GM23338 (cell line): Measurements from ENCODE around the gene SLC25A11. TPM values are rescaled to one million over a fixed set of nuclear protein-coding genes. Genes with fewer than 3 reads are reported as not detected.

ENCODE experiments used
- ATAC-seq: fragments of 200-7000 bp; cut with Tn5 transposase; 3 replicates; pipeline ENCODE4 v1.9.1; 2020
- DNase-seq: peaks from one replicate; pipeline ENCODE4 v3.0.0-alpha.2; 2015; ENCODE audit warnings: low spot score
- H2AFZ ChIP-seq: fragments of 200-600 bp; sonication (generic); 2 replicates; pipeline ENCODE4 v1.8.0; 2016; ENCODE audit warnings: antibody characterized with exemption, mild to moderate bottlenecking, moderate library complexity
- H3F3A ChIP-seq: fragments of 200-600 bp; sonication (generic); replicated peaks from 2 replicates; pipeline ENCODE4 v1.8.0; 2017; ENCODE audit warnings: antibody characterized with exemption, mixed run types, low read depth
- H3K27ac ChIP-seq: fragments of 200-600 bp; sonication (generic); 2 replicates; pipeline ENCODE4 v1.6.1; 2016; ENCODE audit warnings: low read depth
- H3K27me3 ChIP-seq: fragments of 200-600 bp; sonication (generic); 2 replicates; pipeline ENCODE4 v1.8.0; 2016; ENCODE audit warnings: mild to moderate bottlenecking, mixed run types, moderate library complexity; ENCODE audit not compliant: insufficient read depth
- H3K36me3 ChIP-seq: fragments of 200-600 bp; sonication (generic); 2 replicates; pipeline ENCODE4 v1.8.0; 2016; ENCODE audit warnings: mild to moderate bottlenecking; ENCODE audit not compliant: insufficient read depth
- H3K4me1 ChIP-seq: fragments of 200-600 bp; sonication (generic); 2 replicates; pipeline ENCODE4 v1.8.0; 2016; ENCODE audit warnings: mild to moderate bottlenecking, moderate library complexity; ENCODE audit not compliant: insufficient read depth
- H3K4me2 ChIP-seq: fragments of 200-600 bp; sonication (generic); 2 replicates; pipeline ENCODE4 v1.7.1; 2017; ENCODE audit warnings: mixed run types
- H3K4me3 ChIP-seq: fragments of 200-600 bp; sonication (generic); 2 replicates; pipeline ENCODE4 v1.6.1; 2016; ENCODE audit warnings: mixed run types
- H3K79me2 ChIP-seq: fragments of 200-600 bp; sonication (generic); replicated peaks from 2 replicates; pipeline ENCODE4 v1.8.0; 2017; ENCODE audit warnings: mild to moderate bottlenecking; ENCODE audit not compliant: insufficient read depth
- H3K9me2 ChIP-seq: fragments of 200-600 bp; sonication (generic); 2 replicates; pipeline ENCODE4 v1.8.0; 2017; ENCODE audit not compliant: insufficient read depth
- H4K20me1 ChIP-seq: fragments of 200-600 bp; sonication (generic); replicated peaks from 2 replicates; pipeline ENCODE4 v1.8.0; 2017; ENCODE audit warnings: mild to moderate bottlenecking; ENCODE audit not compliant: insufficient read depth
- H3K27ac Mint-ChIP-seq: 2 replicates; pipeline ENCODE4 v1.8.0; 2020; ENCODE audit warnings: inconsistent platforms, mild to moderate bottlenecking, moderate library complexity, mixed read lengths
- H3K27me3 Mint-ChIP-seq: 3 replicates; pipeline ENCODE4 v1.8.0; 2022; ENCODE audit warnings: low read depth, mild to moderate bottlenecking, moderate library complexity, mixed read lengths, inconsistent platforms; ENCODE audit not compliant: insufficient read depth, poor library complexity
- H3K36me3 Mint-ChIP-seq: 3 replicates; pipeline ENCODE4 v1.8.0; 2021; ENCODE audit warnings: low read depth, mild to moderate bottlenecking, inconsistent platforms, moderate library complexity, mixed read lengths
- H3K4me1 Mint-ChIP-seq: 3 replicates; pipeline ENCODE4 v1.8.0; 2020; ENCODE audit warnings: mild to moderate bottlenecking, inconsistent platforms, mixed read lengths
- H3K4me3 Mint-ChIP-seq: 3 replicates; pipeline ENCODE4 v1.8.0; 2021; ENCODE audit warnings: moderate library complexity, mild to moderate bottlenecking, inconsistent platforms, mixed read lengths
- H3K9me3 Mint-ChIP-seq: 3 replicates; pipeline ENCODE4 v1.8.0; 2020; ENCODE audit warnings: moderate library complexity, mild to moderate bottlenecking, inconsistent platforms, mixed read lengths
- CREB1 ChIP-seq: fragments of 250-450 bp; sonication (Bioruptor Pico); IDR thresholded peaks from 2 replicates; pipeline ENCODE4 v1.5.0; 2020; ENCODE audit warnings: low read depth, mild to moderate bottlenecking, moderate library complexity
- ETS1 ChIP-seq: IDR thresholded peaks from 2 replicates; pipeline ENCODE4 v1.6.1; 2016; ENCODE audit warnings: antibody characterized with exemption
- EZH2 ChIP-seq: fragments of 200-600 bp; sonication (generic); IDR thresholded peaks from one replicate; pipeline ENCODE4 v1.8.0; 2017; ENCODE audit warnings: antibody characterized with exemption, mild to moderate bottlenecking, low read depth; ENCODE audit not compliant: unreplicated experiment
- EZH2phosphoT487 ChIP-seq: fragments of 200-600 bp; sonication (generic); IDR thresholded peaks from one replicate; pipeline ENCODE4 v1.8.1; 2018; ENCODE audit warnings: antibody characterized with exemption; ENCODE audit not compliant: unreplicated experiment
- JUNB ChIP-seq: IDR thresholded peaks from one replicate; pipeline ENCODE4 v1.6.1; 2016; ENCODE audit warnings: antibody characterized with exemption; ENCODE audit not compliant: unreplicated experiment
- NANOG ChIP-seq: IDR thresholded peaks from 2 replicates; pipeline ENCODE4 v1.6.1; 2016; ENCODE audit warnings: antibody characterized with exemption, borderline replicate concordance
- POLR2AphosphoS5 ChIP-seq: IDR thresholded peaks from 2 replicates; pipeline ENCODE4 v1.6.1; 2016; ENCODE audit warnings: antibody characterized with exemption, low read depth
- STAT1 ChIP-seq: IDR thresholded peaks from one replicate; pipeline ENCODE4 v1.6.1; 2016; ENCODE audit warnings: antibody characterized with exemption; ENCODE audit not compliant: unreplicated experiment
- ZNF114 ChIP-seq: fragments of 250-450 bp; sonication (Bioruptor Pico); IDR thresholded peaks from 2 replicates; pipeline ENCODE4 v1.5.0; 2020; ENCODE audit warnings: mild to moderate bottlenecking, moderate library complexity
- ZNF331 ChIP-seq: fragments of 250-450 bp; sonication (Bioruptor Pico); IDR thresholded peaks from 2 replicates; pipeline ENCODE4 v1.5.0; 2020; ENCODE audit warnings: low read depth, mild to moderate bottlenecking, moderate library complexity
- polyA plus RNA-seq: library from polyadenylated mRNA; unstranded; fragments of >200 nt; fragmentation: Nextera tagmentation; extraction: Ambion mirVana; gene quantifications from 2 replicates; pipeline ENCODE4 v1.2.1, GENCODE V29; 2016
- total RNA-seq: library from RNA; depleted of rRNA; stranded (reverse); fragments of >200 nt; shearing (Covaris generic); gene quantifications from 2 replicates; pipeline ENCODE4 v1.2.3, GENCODE V29; 2014
- TF ChIP-seq, protein P1 (sequence below): fragments of 250-450 bp; sonication (Bioruptor Pico); IDR thresholded peaks from 2 replicates; pipeline ENCODE4 v1.5.0; 2020; ENCODE audit warnings: mild to moderate bottlenecking, moderate library complexity
- TF ChIP-seq, protein P2 (sequence below): IDR thresholded peaks from one replicate; pipeline ENCODE4 v1.6.1; 2018; ENCODE audit warnings: antibody characterized with exemption; ENCODE audit not compliant: unreplicated experiment
- TF ChIP-seq, protein P3 (sequence below), 2 experiments: fragments of 200-600 bp in 1 of 2; sonication (generic) in 1 of 2; conservative IDR thresholded peaks; 2 replicates each; pipeline versions ENCODE4 v1.5.1 to v1.6.1; 2016 to 2017; ENCODE audit warnings: antibody characterized with exemption in 2 of 2, low read depth in 2 of 2, mild to moderate bottlenecking in 2 of 2, moderate library complexity in 1 of 2

Gene SLC25A11
- total and polyA plus RNA-seq, 2 experiments from 2014 or later, result 37.8 to 73.6 TPM

- Histone ChIP-seq H3K4me3 (no peak overlapping the region), H3K36me3 (no peaks in the 10 kb centered on the region), H3K9me2 (no peaks in the 10 kb centered on the region), H4K20me1 (0 out of 2 replicates have a peak, but pooled peaks cover 9% of the 10 kb centered on the region), H3K27me3 (peaks cover 39% of the 10 kb centered on the region), H3K79me2 (peaks cover 16% of the 10 kb centered on the region), H3F3A (peaks cover 10% of the 10 kb centered on the region; the same call in 1 of the 2 replicates), H3K27ac (no peak overlapping the region), H2AFZ (no peak overlapping the region), H3K4me2 (no peak overlapping the region), H3K4me1 (peaks cover 17% of the 10 kb centered on the region)
- DNase-seq (no peak), ATAC-seq (no peak)
- Mint-ChIP-seq H3K4me1 (peaks cover 29% of the 10 kb centered on the region), H3K4me3 (no peak overlapping the region), H3K36me3 (peaks cover 44% of the 10 kb centered on the region), H3K27ac (no peak overlapping the region), H3K27me3 (peaks cover 43% of the 10 kb centered on the region), H3K9me3 (no peaks in the 10 kb centered on the region)
- TF ChIP-seq, protein P1, sequence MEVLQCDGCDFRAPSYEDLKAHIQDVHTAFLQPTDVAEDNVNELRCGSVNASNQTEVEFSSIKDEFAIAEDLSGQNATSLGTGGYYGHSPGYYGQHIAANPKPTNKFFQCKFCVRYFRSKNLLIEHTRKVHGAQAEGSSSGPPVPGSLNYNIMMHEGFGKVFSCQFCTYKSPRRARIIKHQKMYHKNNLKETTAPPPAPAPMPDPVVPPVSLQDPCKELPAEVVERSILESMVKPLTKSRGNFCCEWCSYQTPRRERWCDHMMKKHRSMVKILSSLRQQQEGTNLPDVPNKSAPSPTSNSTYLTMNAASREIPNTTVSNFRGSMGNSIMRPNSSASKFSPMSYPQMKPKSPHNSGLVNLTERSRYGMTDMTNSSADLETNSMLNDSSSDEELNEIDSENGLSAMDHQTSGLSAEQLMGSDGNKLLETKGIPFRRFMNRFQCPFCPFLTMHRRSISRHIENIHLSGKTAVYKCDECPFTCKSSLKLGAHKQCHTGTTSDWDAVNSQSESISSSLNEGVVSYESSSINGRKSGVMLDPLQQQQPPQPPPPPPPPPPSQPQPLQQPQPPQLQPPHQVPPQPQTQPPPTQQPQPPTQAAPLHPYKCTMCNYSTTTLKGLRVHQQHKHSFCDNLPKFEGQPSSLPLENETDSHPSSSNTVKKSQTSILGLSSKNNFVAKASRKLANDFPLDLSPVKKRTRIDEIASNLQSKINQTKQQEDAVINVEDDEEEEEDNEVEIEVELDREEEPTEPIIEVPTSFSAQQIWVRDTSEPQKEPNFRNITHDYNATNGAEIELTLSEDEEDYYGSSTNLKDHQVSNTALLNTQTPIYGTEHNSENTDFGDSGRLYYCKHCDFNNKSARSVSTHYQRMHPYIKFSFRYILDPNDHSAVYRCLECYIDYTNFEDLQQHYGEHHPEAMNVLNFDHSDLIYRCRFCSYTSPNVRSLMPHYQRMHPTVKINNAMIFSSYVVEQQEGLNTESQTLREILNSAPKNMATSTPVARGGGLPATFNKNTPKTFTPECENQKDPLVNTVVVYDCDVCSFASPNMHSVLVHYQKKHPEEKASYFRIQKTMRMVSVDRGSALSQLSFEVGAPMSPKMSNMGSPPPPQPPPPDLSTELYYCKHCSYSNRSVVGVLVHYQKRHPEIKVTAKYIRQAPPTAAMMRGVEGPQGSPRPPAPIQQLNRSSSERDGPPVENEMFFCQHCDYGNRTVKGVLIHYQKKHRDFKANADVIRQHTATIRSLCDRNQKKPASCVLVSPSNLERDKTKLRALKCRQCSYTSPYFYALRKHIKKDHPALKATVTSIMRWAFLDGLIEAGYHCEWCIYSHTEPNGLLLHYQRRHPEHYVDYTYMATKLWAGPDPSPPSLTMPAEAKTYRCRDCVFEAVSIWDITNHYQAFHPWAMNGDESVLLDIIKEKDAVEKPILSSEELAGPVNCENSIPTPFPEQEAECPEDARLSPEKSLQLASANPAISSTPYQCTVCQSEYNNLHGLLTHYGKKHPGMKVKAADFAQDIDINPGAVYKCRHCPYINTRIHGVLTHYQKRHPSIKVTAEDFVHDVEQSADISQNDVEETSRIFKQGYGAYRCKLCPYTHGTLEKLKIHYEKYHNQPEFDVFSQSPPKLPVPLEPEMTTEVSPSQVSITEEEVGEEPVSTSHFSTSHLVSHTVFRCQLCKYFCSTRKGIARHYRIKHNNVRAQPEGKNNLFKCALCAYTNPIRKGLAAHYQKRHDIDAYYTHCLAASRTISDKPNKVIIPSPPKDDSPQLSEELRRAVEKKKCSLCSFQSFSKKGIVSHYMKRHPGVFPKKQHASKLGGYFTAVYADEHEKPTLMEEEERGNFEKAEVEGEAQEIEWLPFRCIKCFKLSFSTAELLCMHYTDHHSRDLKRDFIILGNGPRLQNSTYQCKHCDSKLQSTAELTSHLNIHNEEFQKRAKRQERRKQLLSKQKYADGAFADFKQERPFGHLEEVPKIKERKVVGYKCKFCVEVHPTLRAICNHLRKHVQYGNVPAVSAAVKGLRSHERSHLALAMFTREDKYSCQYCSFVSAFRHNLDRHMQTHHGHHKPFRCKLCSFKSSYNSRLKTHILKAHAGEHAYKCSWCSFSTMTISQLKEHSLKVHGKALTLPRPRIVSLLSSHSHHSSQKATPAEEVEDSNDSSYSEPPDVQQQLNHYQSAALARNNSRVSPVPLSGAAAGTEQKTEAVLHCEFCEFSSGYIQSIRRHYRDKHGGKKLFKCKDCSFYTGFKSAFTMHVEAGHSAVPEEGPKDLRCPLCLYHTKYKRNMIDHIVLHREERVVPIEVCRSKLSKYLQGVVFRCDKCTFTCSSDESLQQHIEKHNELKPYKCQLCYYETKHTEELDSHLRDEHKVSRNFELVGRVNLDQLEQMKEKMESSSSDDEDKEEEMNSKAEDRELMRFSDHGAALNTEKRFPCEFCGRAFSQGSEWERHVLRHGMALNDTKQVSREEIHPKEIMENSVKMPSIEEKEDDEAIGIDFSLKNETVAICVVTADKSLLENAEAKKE (CRISPR knock-in tag), result no peak
- no peak for TF ChIP-seq ZNF331 (CRISPR knock-in tag)
- TF ChIP-seq, protein P2, sequence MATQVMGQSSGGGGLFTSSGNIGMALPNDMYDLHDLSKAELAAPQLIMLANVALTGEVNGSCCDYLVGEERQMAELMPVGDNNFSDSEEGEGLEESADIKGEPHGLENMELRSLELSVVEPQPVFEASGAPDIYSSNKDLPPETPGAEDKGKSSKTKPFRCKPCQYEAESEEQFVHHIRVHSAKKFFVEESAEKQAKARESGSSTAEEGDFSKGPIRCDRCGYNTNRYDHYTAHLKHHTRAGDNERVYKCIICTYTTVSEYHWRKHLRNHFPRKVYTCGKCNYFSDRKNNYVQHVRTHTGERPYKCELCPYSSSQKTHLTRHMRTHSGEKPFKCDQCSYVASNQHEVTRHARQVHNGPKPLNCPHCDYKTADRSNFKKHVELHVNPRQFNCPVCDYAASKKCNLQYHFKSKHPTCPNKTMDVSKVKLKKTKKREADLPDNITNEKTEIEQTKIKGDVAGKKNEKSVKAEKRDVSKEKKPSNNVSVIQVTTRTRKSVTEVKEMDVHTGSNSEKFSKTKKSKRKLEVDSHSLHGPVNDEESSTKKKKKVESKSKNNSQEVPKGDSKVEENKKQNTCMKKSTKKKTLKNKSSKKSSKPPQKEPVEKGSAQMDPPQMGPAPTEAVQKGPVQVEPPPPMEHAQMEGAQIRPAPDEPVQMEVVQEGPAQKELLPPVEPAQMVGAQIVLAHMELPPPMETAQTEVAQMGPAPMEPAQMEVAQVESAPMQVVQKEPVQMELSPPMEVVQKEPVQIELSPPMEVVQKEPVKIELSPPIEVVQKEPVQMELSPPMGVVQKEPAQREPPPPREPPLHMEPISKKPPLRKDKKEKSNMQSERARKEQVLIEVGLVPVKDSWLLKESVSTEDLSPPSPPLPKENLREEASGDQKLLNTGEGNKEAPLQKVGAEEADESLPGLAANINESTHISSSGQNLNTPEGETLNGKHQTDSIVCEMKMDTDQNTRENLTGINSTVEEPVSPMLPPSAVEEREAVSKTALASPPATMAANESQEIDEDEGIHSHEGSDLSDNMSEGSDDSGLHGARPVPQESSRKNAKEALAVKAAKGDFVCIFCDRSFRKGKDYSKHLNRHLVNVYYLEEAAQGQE, result no peak
- TF ChIP-seq ETS1, result no peak
- no peak for TF ChIP-seq POLR2AphosphoS5
- TF ChIP-seq JUNB, result no peak
- no peak for TF ChIP-seq ZNF114
- TF ChIP-seq NANOG, result no peak
- no peak for TF ChIP-seq CREB1 (CRISPR knock-in tag)
- TF ChIP-seq EZH2, result no peak
- TF ChIP-seq EZH2phosphoT487, result no peak
- no peak for TF ChIP-seq STAT1
- TF ChIP-seq, protein P3, sequence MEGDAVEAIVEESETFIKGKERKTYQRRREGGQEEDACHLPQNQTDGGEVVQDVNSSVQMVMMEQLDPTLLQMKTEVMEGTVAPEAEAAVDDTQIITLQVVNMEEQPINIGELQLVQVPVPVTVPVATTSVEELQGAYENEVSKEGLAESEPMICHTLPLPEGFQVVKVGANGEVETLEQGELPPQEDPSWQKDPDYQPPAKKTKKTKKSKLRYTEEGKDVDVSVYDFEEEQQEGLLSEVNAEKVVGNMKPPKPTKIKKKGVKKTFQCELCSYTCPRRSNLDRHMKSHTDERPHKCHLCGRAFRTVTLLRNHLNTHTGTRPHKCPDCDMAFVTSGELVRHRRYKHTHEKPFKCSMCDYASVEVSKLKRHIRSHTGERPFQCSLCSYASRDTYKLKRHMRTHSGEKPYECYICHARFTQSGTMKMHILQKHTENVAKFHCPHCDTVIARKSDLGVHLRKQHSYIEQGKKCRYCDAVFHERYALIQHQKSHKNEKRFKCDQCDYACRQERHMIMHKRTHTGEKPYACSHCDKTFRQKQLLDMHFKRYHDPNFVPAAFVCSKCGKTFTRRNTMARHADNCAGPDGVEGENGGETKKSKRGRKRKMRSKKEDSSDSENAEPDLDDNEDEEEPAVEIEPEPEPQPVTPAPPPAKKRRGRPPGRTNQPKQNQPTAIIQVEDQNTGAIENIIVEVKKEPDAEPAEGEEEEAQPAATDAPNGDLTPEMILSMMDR (conservative IDR thresholded peaks at IDR 0.05; ENCODE audit: low read depth in 2 of 2), result no peak
Measured at GRCh38 chr17:4971826-4972225, 32.0 kb upstream of the SLC25A11 start.
